Mammary epithelial cell (primary cell): ENCODE data around the gene ALK.

Source experiments
- CTCF ChIP-seq, 2 donors: IDR thresholded peaks in 1 of 2; conservative IDR thresholded peaks in 1 of 2; 2 replicates each; pipeline ENCODE4 v1.5.1; 2011 to 2012; ENCODE audit warnings: inconsistent platforms in 2 of 2, low read length in 2 of 2, mild to moderate bottlenecking in 2 of 2, control low read depth in 1 of 2, low read depth in 1 of 2; ENCODE audit not compliant: insufficient read depth in 1 of 2; ENCODE audit errors: extremely low read depth in 1 of 2
- EZH2 ChIP-seq: IDR thresholded peaks from 2 replicates; pipeline ENCODE4 v1.6.1; 2012; ENCODE audit warnings: low read length, inconsistent platforms, borderline replicate concordance

GRCh38 chr2:29323301-29323700 is 598.1 kb downstream of the ALK start:
- TF ChIP-seq EZH2 (no peak), CTCF (conservative IDR thresholded peaks at IDR 0.05 in 1 of 2, IDR thresholded peaks at IDR 0.05 in 1 of 2; ENCODE audit: extremely low read depth in 1 of 2, insufficient read depth in 1 of 2, low read depth in 1 of 2, low read length in 2 of 2) (no peak)
